Esophagus squamous epithelium (tissue), 5 donors: ENCODE data around the gene CHRNA5. TPM values are rescaled to one million over a fixed set of nuclear protein-coding genes. Genes with fewer than 3 reads are reported as not detected.

Source experiments
- DNase-seq: peaks from one replicate; lab custom pipeline; 2025; lab: John Stamatoyannopoulos, UW
- H3K27ac ChIP-seq, 4 donors: fragments of 200-600 bp; sonication (generic); one replicate each; pipeline ENCODE4 v1.5.1; 2016 to 2019; ENCODE audit warnings: mild to moderate bottlenecking in 1 of 4
- H3K27me3 ChIP-seq, 4 donors: fragments of 200-600 bp; sonication (generic); 1 replicate in 3 of 4; 2 replicates in 1 of 4; pipeline versions ENCODE4 v1.5.1 to v1.6.0; 2017 to 2021; ENCODE audit warnings: antibody characterized with exemption in 1 of 4
- H3K36me3 ChIP-seq, 3 donors: fragments of 200-600 bp; sonication (generic); one replicate each; pipeline ENCODE4 v1.5.1; 2016 to 2019
- H3K4me1 ChIP-seq, 3 donors: fragments of 200-600 bp; sonication (generic); one replicate each; pipeline ENCODE4 v1.5.1; 2017 to 2019
- H3K4me3 ChIP-seq, 4 donors: fragments of 200-600 bp; sonication (generic); 1 replicate in 3 of 4; 2 replicates in 1 of 4; pipeline ENCODE4 v1.5.1; 2016 to 2019; ENCODE audit warnings: mild to moderate bottlenecking in 2 of 4, moderate library complexity in 1 of 4
- H3K9me3 ChIP-seq, 3 donors: fragments of 200-600 bp; sonication (generic); one replicate each; pipeline ENCODE4 v1.5.1; 2016 to 2019
- POLR2A ChIP-seq, 4 donors: fragments of 450-650 bp; IDR thresholded peaks; one replicate each; pipeline ENCODE4 v1.6.1; 2017; ENCODE audit warnings: antibody characterized with exemption in 4 of 4, mild to moderate bottlenecking in 4 of 4, moderate library complexity in 3 of 4
- WGBS, 2 donors: methylation state at CpG; one replicate each; pipeline ENCODE4 v1.1.5; 2018; 5-methylcytosine and 5-hydroxymethylcytosine counted together
- intact Hi-C: fragments of 100-400 bp; cut with DNase I; formaldehyde crosslinking; loops from one replicate; pipeline ENCODE4 v1.15.0; 2022
- total RNA-seq, 4 donors: library from RNA; depleted of rRNA; stranded (reverse); fragments of >200 nt; gene quantifications; one replicate each; pipeline ENCODE4 v1.1.0, GENCODE V29; 2016
- TF ChIP-seq, protein P1 (sequence below), 6 experiments: fragments of 450-650 bp in 4 of 6; fragments of 200-600 bp in 2 of 6; sonication (generic) in 2 of 6; IDR thresholded peaks; one replicate each; pipeline ENCODE4 v1.5.1; 2016 to 2019; ENCODE audit warnings: antibody characterized with exemption in 6 of 6, mild to moderate bottlenecking in 4 of 6, moderate library complexity in 4 of 6
- donor health status: DM: yes; HTN: yes; CAD: no.

The CHRNA5 gene
- total RNA-seq, 4 donors from 2014 or later = 0.95 to 2.9 (median 1.6) TPM

DNA sequence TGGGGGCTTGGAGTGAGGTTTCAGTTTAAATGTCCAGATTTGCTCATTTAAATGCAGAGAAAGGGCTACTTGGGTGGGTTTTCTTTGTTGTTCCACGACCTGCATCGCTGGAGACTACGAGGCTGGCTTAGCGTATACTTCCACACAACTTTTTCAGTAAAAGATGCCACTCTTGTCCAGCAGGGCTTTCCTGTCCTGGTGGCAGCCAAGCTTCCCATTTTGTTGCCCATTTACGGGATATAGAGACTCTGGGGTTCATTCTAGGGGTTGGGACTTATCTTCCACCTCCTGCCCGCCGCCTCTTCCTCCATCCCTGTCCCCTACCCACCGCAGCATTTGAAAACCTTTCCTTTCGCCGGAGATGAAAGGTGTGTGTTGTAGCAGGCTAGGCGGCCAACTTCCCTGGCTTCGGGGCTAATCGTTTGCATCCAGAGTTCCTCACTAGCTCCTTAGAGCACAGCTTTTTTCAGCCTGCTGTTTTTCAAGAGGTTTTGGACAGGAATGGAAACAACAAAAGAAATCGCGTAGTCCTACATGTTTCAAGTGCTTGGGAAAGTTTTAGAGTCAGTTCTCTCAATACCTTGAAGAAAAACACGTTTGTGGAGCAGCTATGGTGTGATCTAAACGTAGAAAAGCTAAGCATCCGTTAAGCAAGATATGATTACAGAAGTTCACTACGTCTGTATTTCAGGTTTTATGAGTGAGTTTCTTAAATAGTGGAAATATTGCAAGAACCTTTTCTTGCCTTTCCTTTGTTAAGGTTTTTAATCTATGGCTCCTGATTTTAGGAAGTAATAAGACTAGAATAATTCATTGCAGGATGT is 843 bp downstream of the CHRNA5 start:
- H3K27me3 ChIP-seq = peaks cover 0 to 32% (median 0%) of the 10 kb centered on the region in 4 donors
- no peak for DNase-seq
- H3K4me1 ChIP-seq = peaks cover 5 to 21% (median 14%) of the 10 kb centered on the region in 3 donors
- no peak for TF ChIP-seq POLR2A (IDR thresholded peaks at IDR 0.05)
- TF ChIP-seq, protein P1, sequence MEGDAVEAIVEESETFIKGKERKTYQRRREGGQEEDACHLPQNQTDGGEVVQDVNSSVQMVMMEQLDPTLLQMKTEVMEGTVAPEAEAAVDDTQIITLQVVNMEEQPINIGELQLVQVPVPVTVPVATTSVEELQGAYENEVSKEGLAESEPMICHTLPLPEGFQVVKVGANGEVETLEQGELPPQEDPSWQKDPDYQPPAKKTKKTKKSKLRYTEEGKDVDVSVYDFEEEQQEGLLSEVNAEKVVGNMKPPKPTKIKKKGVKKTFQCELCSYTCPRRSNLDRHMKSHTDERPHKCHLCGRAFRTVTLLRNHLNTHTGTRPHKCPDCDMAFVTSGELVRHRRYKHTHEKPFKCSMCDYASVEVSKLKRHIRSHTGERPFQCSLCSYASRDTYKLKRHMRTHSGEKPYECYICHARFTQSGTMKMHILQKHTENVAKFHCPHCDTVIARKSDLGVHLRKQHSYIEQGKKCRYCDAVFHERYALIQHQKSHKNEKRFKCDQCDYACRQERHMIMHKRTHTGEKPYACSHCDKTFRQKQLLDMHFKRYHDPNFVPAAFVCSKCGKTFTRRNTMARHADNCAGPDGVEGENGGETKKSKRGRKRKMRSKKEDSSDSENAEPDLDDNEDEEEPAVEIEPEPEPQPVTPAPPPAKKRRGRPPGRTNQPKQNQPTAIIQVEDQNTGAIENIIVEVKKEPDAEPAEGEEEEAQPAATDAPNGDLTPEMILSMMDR (IDR thresholded peaks at IDR 0.05) = peak in 1 of 6 experiments; percentile 6
- peak overlapping the region in 3 of 4 donors; percentile 22 to 79 (median 59) for H3K27ac ChIP-seq
- no peaks in the 10 kb centered on the region for H3K36me3 ChIP-seq
- no peaks in the 10 kb centered on the region for H3K9me3 ChIP-seq
- peak overlapping the region; percentile 40 to 85 (median 68) for H3K4me3 ChIP-seq
- 3% methylated on average over 19 of the region's 19 CpGs for WGBS, 2 donors
- intact Hi-C loops = no loop called here

DNA sequence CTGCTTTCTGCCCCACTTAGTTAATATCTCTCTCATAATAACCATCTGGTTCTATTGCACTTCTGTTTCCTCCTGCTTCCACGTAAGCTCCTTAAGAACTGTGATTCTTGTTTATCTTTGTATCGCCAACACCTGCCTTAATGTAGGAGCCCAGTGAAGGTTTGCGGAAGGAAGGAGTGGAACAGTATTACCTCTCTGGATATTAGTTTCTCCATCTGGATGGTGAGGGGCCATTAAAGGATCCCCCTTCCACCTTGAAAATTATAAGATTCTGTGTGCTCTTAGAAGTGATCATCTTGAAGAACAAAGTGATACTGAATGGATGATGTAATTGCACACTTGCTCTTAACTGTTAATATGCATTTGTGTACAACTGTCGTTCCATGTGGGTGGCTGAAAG is 2.2 kb downstream of the CHRNA5 start:
- H3K9me3 ChIP-seq = no peaks in the 10 kb centered on the region
- no peaks in the 10 kb centered on the region for H3K36me3 ChIP-seq
- intact Hi-C loops = no loop called here
- no peak for DNase-seq
- H3K4me3 ChIP-seq = no peak overlapping the region
- H3K27me3 ChIP-seq = peaks cover 0 to 28% (median 0%) of the 10 kb centered on the region in 4 donors
- 76 to 79% methylated on average over 4 of the region's 4 CpGs for WGBS, 2 donors
- H3K27ac ChIP-seq = no peak overlapping the region
- H3K4me1 ChIP-seq = peaks cover 5 to 21% (median 14%) of the 10 kb centered on the region in 3 donors
- TF ChIP-seq POLR2A (IDR thresholded peaks at IDR 0.05) = no peak
- TF ChIP-seq, protein P1 (IDR thresholded peaks at IDR 0.05) = no peak

DNA sequence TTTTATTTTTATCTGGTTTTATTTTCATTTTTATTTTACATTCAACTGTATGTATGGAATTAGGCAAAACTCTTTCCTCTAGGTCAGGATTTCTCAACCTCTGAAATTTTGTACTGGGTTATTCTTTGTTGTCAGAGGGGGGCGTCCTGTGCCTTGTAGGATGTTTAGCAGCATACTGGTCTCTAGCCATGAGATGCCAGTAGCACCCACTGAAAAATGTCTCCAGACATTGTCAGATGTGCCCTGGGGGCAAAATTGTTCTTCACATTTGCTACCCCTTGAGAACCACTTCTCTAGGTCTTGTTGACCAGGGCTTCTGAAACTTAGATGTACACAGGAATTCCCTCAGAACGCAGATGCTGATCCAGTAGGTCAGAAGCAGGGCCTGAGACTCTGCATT is 5.4 kb downstream of the CHRNA5 start:
- no peaks in the 10 kb centered on the region for H3K9me3 ChIP-seq
- no peaks in the 10 kb centered on the region for H3K36me3 ChIP-seq
- peaks cover 0 to 35% (median 0%) of the 10 kb centered on the region in 4 donors for H3K27me3 ChIP-seq
- H3K4me1 ChIP-seq = peaks cover 0 to 11% (median 8%) of the 10 kb centered on the region in 3 donors
- TF ChIP-seq POLR2A (IDR thresholded peaks at IDR 0.05) = no peak
- TF ChIP-seq, protein P1 (IDR thresholded peaks at IDR 0.05) = no peak
- no peak overlapping the region for H3K27ac ChIP-seq
- no peak for DNase-seq
- 92 to 93% methylated on average over 2 of the region's 2 CpGs for WGBS, 2 donors
- intact Hi-C loops = no loop called here
- H3K4me3 ChIP-seq = no peak overlapping the region

DNA sequence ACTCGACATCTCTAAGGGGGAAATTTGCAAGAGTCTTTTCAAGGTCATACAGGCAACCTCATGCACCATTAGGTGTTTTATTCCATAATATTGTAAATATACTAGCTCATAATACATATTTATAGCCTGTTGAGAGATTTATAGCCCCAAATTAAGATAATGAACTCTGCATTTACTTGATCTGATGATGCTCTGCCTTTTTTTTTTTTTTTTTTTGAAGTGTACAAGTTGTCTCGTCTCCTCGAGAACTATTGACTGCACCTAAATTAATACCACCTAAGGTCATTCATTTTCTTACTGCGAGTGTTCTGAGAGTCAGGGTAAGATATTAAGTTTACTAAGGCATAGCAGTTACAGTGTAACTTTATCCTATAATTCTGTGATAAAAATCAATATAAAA is 6.1 kb downstream of the CHRNA5 start:
- no peak for DNase-seq
- no peak for TF ChIP-seq POLR2A (IDR thresholded peaks at IDR 0.05)
- TF ChIP-seq, protein P1 (IDR thresholded peaks at IDR 0.05) = no peak
- 68 to 91% methylated on average over 4 of the region's 4 CpGs for WGBS, 2 donors
- H3K4me3 ChIP-seq = no peak overlapping the region
- no peaks in the 10 kb centered on the region for H3K36me3 ChIP-seq
- H3K9me3 ChIP-seq = no peaks in the 10 kb centered on the region
- no peak overlapping the region for H3K27ac ChIP-seq
- intact Hi-C loops = no loop called here
- peaks cover 0 to 38% (median 0%) of the 10 kb centered on the region in 4 donors for H3K27me3 ChIP-seq
- H3K4me1 ChIP-seq = peaks cover 0 to 4% (median 2%) of the 10 kb centered on the region in 3 donors

DNA sequence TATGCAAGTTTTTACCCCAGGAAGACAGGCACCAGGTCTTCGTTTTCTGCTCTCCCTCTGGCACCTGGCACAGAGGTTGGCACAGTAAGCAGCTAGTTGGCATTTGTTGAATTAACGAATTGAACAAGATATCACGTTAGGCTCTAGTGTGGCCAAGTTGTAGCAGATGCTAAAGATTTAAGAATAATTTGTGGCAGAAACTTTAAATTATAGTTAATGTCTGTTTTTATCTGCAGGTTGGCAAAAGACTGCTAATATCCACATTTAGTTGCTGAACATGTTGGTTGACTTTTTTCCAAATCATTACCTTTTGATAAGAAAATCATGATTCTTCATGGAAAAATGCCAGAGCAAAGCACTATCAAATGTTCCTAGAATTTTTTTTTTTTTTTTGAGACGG is 8.1 kb downstream of the CHRNA5 start:
- H3K27ac ChIP-seq = no peak overlapping the region
- 52 to 54% methylated on average over 4 of the region's 4 CpGs for WGBS, 2 donors
- no peak overlapping the region for H3K4me3 ChIP-seq
- no peaks in the 10 kb centered on the region for H3K36me3 ChIP-seq
- peaks cover 0 to 24% (median 0%) of the 10 kb centered on the region in 4 donors for H3K27me3 ChIP-seq
- DNase-seq = no peak
- TF ChIP-seq POLR2A (IDR thresholded peaks at IDR 0.05) = no peak
- TF ChIP-seq, protein P1 (IDR thresholded peaks at IDR 0.05) = no peak
- H3K9me3 ChIP-seq = no peaks in the 10 kb centered on the region
- intact Hi-C loops = no loop called here
- H3K4me1 ChIP-seq = no peaks in the 10 kb centered on the region
